Putamen (tissue), 1 donor: Measurements from ENCODE around the gene IQSEC3.

Experiments used
- DNase-seq: peaks from one replicate; pipeline ENCODE4 v3.0.0-alpha.2; 2016; ENCODE audit warnings: low spot score

Gene IQSEC3

GRCh38 chr12:80681-81190 is 14.2 kb downstream of the IQSEC3 start:
- DNase-seq, result no peak

GRCh38 chr12:82740-83139 is 16.2 kb downstream of the IQSEC3 start:
- DNase-seq, result no peak

- DNase-seq, result no peak
These were observed 17.5 kb downstream of the IQSEC3 start for GRCh38 chr12:84056-84455.

- peak; percentile 22 for DNase-seq
These were observed 18.7 kb downstream of the IQSEC3 start for GRCh38 chr12:85191-85666.

GRCh38 chr12:87315-87714 is 20.7 kb downstream of the IQSEC3 start:
- DNase-seq, result no peak

GRCh38 chr12:87856-88255 is 21.3 kb downstream of the IQSEC3 start:
- no peak for DNase-seq

- DNase-seq, result no peak
These were observed 23.1 kb downstream of the IQSEC3 start for GRCh38 chr12:89653-90052.

GRCh38 chr12:91213-91612 is 24.6 kb downstream of the IQSEC3 start:
- no peak for DNase-seq

- DNase-seq, result no peak
These were observed 26.9 kb downstream of the IQSEC3 start for GRCh38 chr12:93266-94005.

GRCh38 chr12:96543-96942 is 30.0 kb downstream of the IQSEC3 start:
- DNase-seq, result no peak

- DNase-seq, result no peak
These were observed 32.4 kb downstream of the IQSEC3 start for GRCh38 chr12:98924-99352.

- no peak for DNase-seq
These were observed 33.0 kb downstream of the IQSEC3 start for GRCh38 chr12:99605-100004.

GRCh38 chr12:101969-102878 is 35.7 kb downstream of the IQSEC3 start:
- no peak for DNase-seq

- DNase-seq, result no peak
These were observed 36.3 kb downstream of the IQSEC3 start for GRCh38 chr12:102879-103168.

GRCh38 chr12:103169-103981 is 36.8 kb downstream of the IQSEC3 start:
- no peak for DNase-seq

- no peak for DNase-seq
These were observed 38.0 kb downstream of the IQSEC3 start for GRCh38 chr12:104551-105081.

GRCh38 chr12:105696-106095 is 39.1 kb downstream of the IQSEC3 start:
- no peak for DNase-seq

- DNase-seq, result no peak
These were observed 39.6 kb downstream of the IQSEC3 start for GRCh38 chr12:106118-106591.

- no peak for DNase-seq
These were observed 42.0 kb downstream of the IQSEC3 start for GRCh38 chr12:108594-108993.

- no peak for DNase-seq
These were observed 42.9 kb downstream of the IQSEC3 start for GRCh38 chr12:109446-109845.

- no peak for DNase-seq
These were observed 43.3 kb downstream of the IQSEC3 start for GRCh38 chr12:109872-110271.
